HepG2 (cell line): ENCODE measurements around the gene MRPS10. TPM values are rescaled to one million over a fixed set of nuclear protein-coding genes. Genes with fewer than 3 reads are reported as not detected.

ENCODE experiments used
- ATAC-seq: fragments of 200-7000 bp; cut with Tn5 transposase; 3 replicates; pipeline ENCODE4 v1.9.1; 2020; ENCODE audit warnings: mild to moderate bottlenecking, moderate library complexity
- BruUV-seq: library from RNA; stranded (reverse); fragments of 400-500 nt; replicated peaks from 2 replicates; lab custom pipeline; 2021; lab: Mats Ljungman, UMichigan
- CTCF ChIA-PET: fragments of 300-600 bp; formaldehyde crosslinking; extraction: SDS; loops from one replicate; lab custom pipeline; 2021; ENCODE audit warnings: low total read pairs, inconsistent platforms, low intra/inter-chr PET ratio; lab: Yijun Ruan, JAX
- POLR2A ChIA-PET: fragments of 350-600 bp; sonication (Branson Sonifier 250); formaldehyde crosslinking; loops from one replicate; lab custom pipeline; 2020; ENCODE audit warnings: antibody characterized with exemption, inconsistent platforms; lab: Yijun Ruan, JAX
- DNase-seq: peaks from one replicate; pipeline ENCODE4 v3.0.0-alpha.2; 2015; ENCODE audit warnings: low spot score
- FAIRE-seq: peaks from 3 replicates; lab custom pipeline; 2011; peaks lifted over from hg19 to GRCh38; lab: Jason Lieb, UNC
- H2AFZ ChIP-seq: one replicate; pipeline ENCODE4 v1.6.1; 2011; ENCODE audit warnings: low read length, inconsistent platforms
- H3K27ac ChIP-seq: fragments of 300-600 bp; 3 replicates; pipeline ENCODE4 v1.8.0; 2011; ENCODE audit warnings: mixed run types, mild to moderate bottlenecking, mixed read lengths, low read length, inconsistent platforms; ENCODE audit not compliant: insufficient read depth; ENCODE audit errors: extremely low read length
- H3K27me3 ChIP-seq, 2 experiments: fragments of 200-600 bp in 1 of 2; 2 replicates in 1 of 2; 3 replicates in 1 of 2; pipeline versions ENCODE4 v1.6.0 to v1.8.0; 2011; ENCODE audit warnings: low read length in 2 of 2, mild to moderate bottlenecking in 2 of 2, moderate library complexity in 2 of 2, inconsistent platforms in 1 of 2; ENCODE audit not compliant: insufficient read depth in 2 of 2, control insufficient read depth in 1 of 2
- H3K36me3 ChIP-seq, 2 experiments: fragments of 200-600 bp in 1 of 2; replicated peaks in 1 of 2; 2 replicates in 1 of 2; 3 replicates in 1 of 2; pipeline versions ENCODE4 v1.5.1 to v1.8.0; 2011; ENCODE audit warnings: low read length in 2 of 2, inconsistent platforms in 1 of 2; ENCODE audit not compliant: insufficient read depth in 2 of 2, control insufficient read depth in 1 of 2
- H3K4me1 ChIP-seq: 2 replicates; pipeline ENCODE4 v1.5.1; 2012; ENCODE audit warnings: low read length, inconsistent platforms; ENCODE audit not compliant: insufficient read depth
- H3K4me2 ChIP-seq: 2 replicates; pipeline ENCODE4 v1.6.0; 2011; ENCODE audit warnings: low read depth, low read length, inconsistent platforms
- H3K4me3 ChIP-seq, 3 experiments: fragments of 200-600 bp in 1 of 3; sonication (generic), shearing (Covaris generic) in 1 of 3; replicated peaks in 1 of 3; 2 replicates each; pipeline ENCODE4 v1.5.1; 2011 to 2016; ENCODE audit warnings: low read length in 3 of 3, inconsistent platforms in 2 of 3, low read depth in 2 of 3, mild to moderate bottlenecking in 2 of 3, control low read depth in 1 of 3, mixed read lengths in 1 of 3; ENCODE audit not compliant: insufficient read depth in 1 of 3
- H3K79me2 ChIP-seq: one replicate; pipeline ENCODE4 v1.6.1; 2011; ENCODE audit warnings: low read length, inconsistent platforms; ENCODE audit not compliant: insufficient read depth
- H3K9ac ChIP-seq: 2 replicates; pipeline ENCODE4 v1.6.0; 2011; ENCODE audit warnings: mild to moderate bottlenecking, low read depth, low read length, inconsistent platforms; ENCODE audit not compliant: insufficient read depth
- H3K9me3 ChIP-seq: 2 replicates; pipeline ENCODE4 v1.5.1; 2012; ENCODE audit warnings: mild to moderate bottlenecking, low read length
- H4K20me1 ChIP-seq: 2 replicates; pipeline ENCODE4 v1.6.0; 2011; ENCODE audit warnings: inconsistent platforms, mild to moderate bottlenecking, low read length, moderate library complexity; ENCODE audit not compliant: insufficient read depth
- ARNTL ChIP-seq: sonication (generic); formaldehyde crosslinking; IDR thresholded peaks from 2 replicates; pipeline ENCODE4 v1.4.0; 2020; ENCODE audit warnings: mild to moderate bottlenecking, missing genetic modification reagents
- CBX2 ChIP-seq, 2 experiments: fragments of 200-600 bp in 1 of 2; sonication (generic); formaldehyde crosslinking in 1 of 2; IDR thresholded peaks; 2 replicates each; pipeline versions ENCODE4 v1.7.0 to v1.8.1; 2018 to 2022; ENCODE audit warnings: low read depth in 2 of 2, low read length in 1 of 2, mild to moderate bottlenecking in 1 of 2, missing genetic modification reagents in 1 of 2
- CEBPG ChIP-seq: IDR thresholded peaks from 2 replicates; pipeline ENCODE4 v1.6.1; 2016
- HNRNPL ChIP-seq: fragments of 200-400 bp; formaldehyde crosslinking; IDR thresholded peaks from 2 replicates; pipeline ENCODE4 v1.6.1; 2017; ENCODE audit warnings: mild to moderate bottlenecking, low read depth, low read length
- THYN1 ChIP-seq: sonication (generic); formaldehyde crosslinking; IDR thresholded peaks from 2 replicates; pipeline ENCODE4 v1.8.1; 2023; ENCODE audit warnings: low read depth, mild to moderate bottlenecking, moderate library complexity, missing genetic modification reagents, borderline replicate concordance
- ZNF282 ChIP-seq: fragments of 450-650 bp; IDR thresholded peaks from 2 replicates; pipeline ENCODE4 v1.6.1; 2018; ENCODE audit not compliant: partially characterized antibody
- ZNF501 ChIP-seq: sonication (generic); formaldehyde crosslinking; IDR thresholded peaks from 2 replicates; pipeline ENCODE4 v1.5.1; 2020; ENCODE audit warnings: mild to moderate bottlenecking, moderate library complexity, missing genetic modification reagents
- ZNF670 ChIP-seq: sonication (generic); formaldehyde crosslinking; IDR thresholded peaks from 2 replicates; pipeline ENCODE4 v1.8.0; 2022; ENCODE audit warnings: mild to moderate bottlenecking, missing genetic modification reagents, borderline replicate concordance
- ZNF816 ChIP-seq: sonication (generic); formaldehyde crosslinking; IDR thresholded peaks from 2 replicates; pipeline ENCODE4 v1.8.0; 2022; ENCODE audit warnings: missing genetic modification reagents, mild to moderate bottlenecking, borderline replicate concordance
- WGBS: methylation state at CpG from one replicate; pipeline ENCODE4 v1.1.6; 2017; ENCODE audit warnings: low lambda C conversion rate; 5-methylcytosine and 5-hydroxymethylcytosine counted together
- in situ Hi-C: cut with HindIII; loops from 2 replicates; pipeline ENCODE4 v1.10.0; 2017; ENCODE audit warnings: low pct_unique_long_range_greater_than_20kb; ENCODE audit not compliant: extremely low pct_ligation_motif_present
- intact Hi-C: fragments of 100-400 bp; cut with micrococcal nuclease; formaldehyde crosslinking; loops from one replicate; pipeline ENCODE4 v1.10.0; 2022; ENCODE audit not compliant: unreplicated experiment
- polyA plus RNA-seq, 8 experiments: library from polyadenylated mRNA; depleted of rRNA in 3 of 8; stranded (reverse) in 7 of 8; unstranded in 1 of 8; fragments of >200 nt; fragmentation: Illumina TruSeq in 4 of 8; extraction: Trizol in 4 of 8; gene quantifications; 2 replicates each; pipeline versions ENCODE4 v1.2.1 to v1.2.3, GENCODE V29; 2011 to 2016; ENCODE audit warnings: low read depth in 4 of 8, missing spikeins in 1 of 8, mixed read lengths in 1 of 8; ENCODE audit not compliant: insufficient read depth in 1 of 8
- total RNA-seq, 5 experiments: library from RNA; depleted of rRNA; stranded (reverse); fragments of >200 nt; fragmentation: Illumina TruSeq; extraction: Trizol; gene quantifications; 2 replicates each; pipeline ENCODE4 v1.2.3, GENCODE V29; 2016; ENCODE audit warnings: low read depth in 1 of 5
- TF ChIP-seq, protein P1 (sequence below), 2 experiments: sonication (generic) in 1 of 2; formaldehyde crosslinking in 1 of 2; IDR thresholded peaks; 2 replicates each; pipeline versions ENCODE4 v1.6.1 to v1.9.0; 2014 to 2022; ENCODE audit warnings: antibody characterized with exemption in 1 of 2, borderline replicate concordance in 1 of 2, inconsistent platforms in 1 of 2, low read depth in 1 of 2, missing genetic modification reagents in 1 of 2

MRPS10 gene
- total and polyA plus RNA-seq, 2 of the 13 experiments (the other 11 are each of a cell fraction or from before 2014, with no cell fraction given): 31.7 to 54.6 TPM

DNA sequence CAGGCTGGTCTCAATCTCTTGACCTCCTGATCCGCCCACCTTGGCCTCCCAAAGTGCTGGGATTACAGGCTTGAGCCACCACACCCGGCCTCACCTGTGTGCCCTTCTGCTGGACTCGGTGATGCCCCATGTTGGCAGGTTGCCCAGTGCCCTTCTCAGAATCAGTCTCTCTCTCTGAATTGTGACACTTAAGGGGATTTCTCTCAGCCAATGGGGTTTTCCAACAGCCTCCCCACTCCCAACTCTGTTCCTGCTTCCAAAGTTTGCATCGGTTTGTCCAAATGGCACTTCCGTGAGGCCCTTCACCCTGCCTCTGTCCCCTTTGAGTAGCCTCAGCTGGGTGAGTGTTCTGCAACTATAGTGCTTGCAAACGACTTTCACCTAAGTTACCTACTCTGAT is 3.1 kb upstream of the MRPS10 start:
- Histone ChIP-seq H3K36me3 (no peaks in the 10 kb centered on the region), H3K27me3 (no peaks in the 10 kb centered on the region; a peak in 1 of 5 replicates), H3K9ac (no peak overlapping the region), H3K27ac (no peak overlapping the region), H3K4me2 (no peak overlapping the region), H3K4me1 (peaks cover 58% of the 10 kb centered on the region), H4K20me1 (no peaks in the 10 kb centered on the region), H2AFZ (no peak overlapping the region), H3K9me3 (no peaks in the 10 kb centered on the region), H3K4me3 (no peak overlapping the region), H3K79me2 (peaks cover 12% of the 10 kb centered on the region)
- 22% methylated on average over 6 of the region's 6 CpGs for WGBS
- intact Hi-C loops: no loop called here
- FAIRE-seq (no peak), DNase-seq (no peak), ATAC-seq (no peak)
- POLR2A ChIA-PET: no interaction called here
- in situ Hi-C loops: loop anchor here (25.0 kb wide), 1 partner anchor 434 kb away; the partner anchor contains the start of genes FRS3, PRICKLE4 and TOMM6
- CTCF ChIA-PET: no interaction called here
- no TSS peak for BruUV-seq
- TF ChIP-seq CBX2 (IDR thresholded peaks at IDR 0.05; ENCODE audit: low read depth, low read length): no peak
- no peak for TF ChIP-seq CBX2 (CRISPR knock-in tag; IDR thresholded peaks at IDR 0.05; ENCODE audit: low read depth)
- 0 out of 2 replicates have a peak, but pooled peaks have one; percentile 23 for TF ChIP-seq ZNF501

DNA sequence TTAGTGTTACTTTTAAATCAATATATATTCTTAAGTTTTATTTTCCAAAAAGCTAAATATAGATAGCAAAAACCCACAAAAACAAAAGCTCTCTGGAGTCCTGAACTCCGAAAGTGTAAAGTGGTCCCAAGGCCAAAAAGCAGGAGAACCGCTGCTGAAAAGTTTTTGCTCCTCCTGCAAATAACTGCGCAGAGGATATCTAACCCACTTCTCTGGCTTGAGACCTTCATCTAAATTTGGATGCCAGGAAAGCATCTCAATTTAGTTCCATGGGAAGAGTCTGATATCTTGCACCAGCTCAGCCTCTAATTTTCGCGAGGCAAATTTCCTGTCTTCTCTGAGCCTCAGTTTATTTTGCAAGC is 523 bp downstream of the MRPS10 start:
- TSS peak; percentile 72 for BruUV-seq
- ATAC-seq (no peak), FAIRE-seq (no peak), DNase-seq (no peak)
- POLR2A ChIA-PET: interaction anchor here (0.6 to 2.3 kb wide), 8 partner anchors 10 to 433 kb away, joined by 3 to 9 read pairs (median 3); partner anchors contain the start of genes TAF8 and UBR2
- H3K27me3 ChIP-seq: no peaks in the 10 kb centered on the region; a peak in 1 of 5 replicates
- H3K4me2 ChIP-seq: peak overlapping the region; percentile 85
- in situ Hi-C loops (loop anchor here (25.0 kb wide), 1 partner anchor 430 kb away; the partner anchor contains the start of genes FRS3, PRICKLE4 and TOMM6), intact Hi-C loops (loop anchor here (1.0 kb wide), 1 partner anchor 296 kb away; the partner anchor contains the start of genes BYSL and MED20)
- H3K79me2 ChIP-seq: peaks cover 20% of the 10 kb centered on the region
- H3K27ac ChIP-seq: peak overlapping the region; percentile 83
- H3K9ac ChIP-seq: peak overlapping the region; percentile 93
- H4K20me1 ChIP-seq: no peaks in the 10 kb centered on the region
- 1% methylated on average over 5 of the region's 5 CpGs for WGBS
- peaks cover 43% of the 10 kb centered on the region for H3K4me1 ChIP-seq
- H2AFZ ChIP-seq: peak overlapping the region; percentile 72
- H3K4me3 ChIP-seq: peak overlapping the region; percentile 69 to 100 (median 84)
- TF ChIP-seq ARNTL (CRISPR knock-in tag) (peak; percentile 16; the same call in 1 of the 2 replicates), THYN1 (CRISPR knock-in tag) (0 out of 2 replicates have a peak, but pooled peaks have one; percentile 23), ZNF670 (CRISPR knock-in tag) (0 out of 2 replicates have a peak, but pooled peaks have one; percentile 3), ZNF282 (no peak), CEBPG (CRISPR knock-in tag) (no peak), HNRNPL (no peak), ZNF816 (peak; percentile 63; the same call in 1 of the 2 replicates)
- TF ChIP-seq, protein P1, sequence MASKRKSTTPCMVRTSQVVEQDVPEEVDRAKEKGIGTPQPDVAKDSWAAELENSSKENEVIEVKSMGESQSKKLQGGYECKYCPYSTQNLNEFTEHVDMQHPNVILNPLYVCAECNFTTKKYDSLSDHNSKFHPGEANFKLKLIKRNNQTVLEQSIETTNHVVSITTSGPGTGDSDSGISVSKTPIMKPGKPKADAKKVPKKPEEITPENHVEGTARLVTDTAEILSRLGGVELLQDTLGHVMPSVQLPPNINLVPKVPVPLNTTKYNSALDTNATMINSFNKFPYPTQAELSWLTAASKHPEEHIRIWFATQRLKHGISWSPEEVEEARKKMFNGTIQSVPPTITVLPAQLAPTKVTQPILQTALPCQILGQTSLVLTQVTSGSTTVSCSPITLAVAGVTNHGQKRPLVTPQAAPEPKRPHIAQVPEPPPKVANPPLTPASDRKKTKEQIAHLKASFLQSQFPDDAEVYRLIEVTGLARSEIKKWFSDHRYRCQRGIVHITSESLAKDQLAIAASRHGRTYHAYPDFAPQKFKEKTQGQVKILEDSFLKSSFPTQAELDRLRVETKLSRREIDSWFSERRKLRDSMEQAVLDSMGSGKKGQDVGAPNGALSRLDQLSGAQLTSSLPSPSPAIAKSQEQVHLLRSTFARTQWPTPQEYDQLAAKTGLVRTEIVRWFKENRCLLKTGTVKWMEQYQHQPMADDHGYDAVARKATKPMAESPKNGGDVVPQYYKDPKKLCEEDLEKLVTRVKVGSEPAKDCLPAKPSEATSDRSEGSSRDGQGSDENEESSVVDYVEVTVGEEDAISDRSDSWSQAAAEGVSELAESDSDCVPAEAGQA (IDR thresholded peaks at IDR 0.05; ENCODE audit: low read depth): no peak
- TF ChIP-seq, protein P1 (CRISPR knock-in tag; IDR thresholded peaks at IDR 0.05; ENCODE audit: borderline replicate concordance): 0 out of 2 replicates have a peak, but pooled peaks have one; percentile 3
- TF ChIP-seq, all 625 proteins: peak for 5
- Histone ChIP-seq H3K36me3 (peaks cover 2 to 17% of the 10 kb centered on the region in 2 experiments), H3K9me3 (no peaks in the 10 kb centered on the region)
- CTCF ChIA-PET: interaction anchor here (1.5 kb wide), 1 partner anchor 51 kb away, joined by 5 read pairs; no protein-coding TSS in a partner anchor
